Stimulated activated naive CD8-positive, alpha-beta T cell treated with anti-CD3 and anti-CD28 coated beads, Interleukin-15, Interleukin-2, amounts not matched to agents 100 U/mL and 50 U/mL, for 24 hours (primary cell): ENCODE measurements around the gene DOCK9.
A peak's percentile ranks its signal among the peaks of the same experiment; 100 is the strongest.

Experiments used
- ATAC-seq: fragments of 150-1000 bp; cut with Tn5 transposase; one replicate; pipeline ENCODE4 v1.10.0; 2021
- DNase-seq: peaks from one replicate; pipeline ENCODE4 v3.0.0; 2021

The DOCK9 gene

GRCh38 chr13:98976941-98977340, 923 bp downstream of the DOCK9 start:
- no peak for DNase-seq
- ATAC-seq: no peak

GRCh38 chr13:98976338-98976737, 1.5 kb downstream of the DOCK9 start:
- ATAC-seq (no peak), DNase-seq (no peak)

DNA sequence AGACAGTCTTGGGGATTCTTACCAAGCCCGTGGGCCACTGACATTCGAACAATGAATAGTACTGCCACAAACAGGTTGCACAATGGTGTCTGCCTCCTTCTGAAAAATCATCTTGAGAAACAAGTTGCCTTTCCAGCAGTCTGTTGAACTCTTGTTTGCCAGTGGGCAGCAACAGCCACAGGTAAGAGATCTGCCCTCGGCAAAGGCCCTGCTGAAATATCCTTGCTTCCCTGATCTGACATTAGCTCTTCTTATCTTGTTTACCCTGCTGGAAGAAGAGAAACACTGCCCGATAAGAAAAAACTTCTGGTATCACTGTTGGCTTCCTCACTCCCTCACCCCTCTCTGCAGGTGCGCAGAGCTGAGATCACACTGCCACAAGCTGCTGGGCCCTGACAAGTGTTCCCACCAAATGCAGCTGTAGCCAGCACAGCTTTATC, 2.0 kb downstream of the DOCK9 start:
- ATAC-seq (no peak), DNase-seq (no peak)

DNA sequence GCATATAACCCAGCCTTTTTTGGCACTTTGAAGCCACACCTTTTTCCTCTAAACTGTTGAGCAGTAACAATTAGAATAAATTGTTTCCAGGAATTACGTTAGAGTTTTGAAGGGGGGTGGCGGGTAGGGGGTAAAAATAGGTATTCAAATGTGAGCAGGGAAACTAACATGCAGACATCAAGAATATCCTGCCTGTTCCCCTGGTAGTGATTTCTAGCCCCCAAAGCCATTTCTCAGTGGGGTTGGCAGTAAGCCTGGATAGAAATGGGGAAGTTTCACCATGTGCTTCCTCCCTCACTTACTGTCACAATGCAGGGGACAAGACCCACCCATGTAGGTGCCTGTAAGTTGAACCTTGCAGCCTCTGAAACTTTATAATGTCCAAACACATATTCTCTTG, 3.8 kb downstream of the DOCK9 start:
- ATAC-seq (no peak), DNase-seq (no peak)

- no peak for ATAC-seq
Observed at GRCh38 chr13:98972627-98973026, 5.2 kb downstream of the DOCK9 start.

GRCh38 chr13:98972059-98972458, 5.8 kb downstream of the DOCK9 start:
- no peak for ATAC-seq
- no peak for DNase-seq

More at GRCh38 chr13:98972627-98973026, 5.2 kb downstream of the DOCK9 start:
- no peak for DNase-seq

DNA sequence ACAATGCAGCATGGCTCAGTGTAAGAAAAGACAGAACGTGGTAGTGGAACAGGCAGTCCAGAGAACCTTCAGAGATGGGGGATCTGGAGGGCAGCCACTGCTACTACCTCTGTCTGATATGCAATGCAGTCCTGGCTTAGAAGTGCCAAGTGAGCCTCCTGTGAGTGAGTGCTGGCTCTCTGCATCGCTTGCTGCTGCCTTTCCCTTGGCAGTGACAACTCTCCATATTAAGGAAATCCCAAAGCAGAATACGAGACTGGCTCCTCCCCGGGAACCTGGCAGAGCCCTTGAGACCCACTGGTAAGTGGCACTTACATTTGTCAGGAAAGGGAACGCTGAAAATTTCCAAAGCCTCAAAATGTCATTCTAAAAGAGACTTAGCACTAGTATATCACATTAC, 7.5 kb downstream of the DOCK9 start:
- no peak for ATAC-seq
- no peak for DNase-seq

GRCh38 chr13:98967491-98967890, 10.4 kb downstream of the DOCK9 start:
- ATAC-seq (no peak), DNase-seq (no peak)

- no peak for ATAC-seq
- no peak for DNase-seq
Observed at GRCh38 chr13:98966019-98966418, 11.8 kb downstream of the DOCK9 start.

DNA sequence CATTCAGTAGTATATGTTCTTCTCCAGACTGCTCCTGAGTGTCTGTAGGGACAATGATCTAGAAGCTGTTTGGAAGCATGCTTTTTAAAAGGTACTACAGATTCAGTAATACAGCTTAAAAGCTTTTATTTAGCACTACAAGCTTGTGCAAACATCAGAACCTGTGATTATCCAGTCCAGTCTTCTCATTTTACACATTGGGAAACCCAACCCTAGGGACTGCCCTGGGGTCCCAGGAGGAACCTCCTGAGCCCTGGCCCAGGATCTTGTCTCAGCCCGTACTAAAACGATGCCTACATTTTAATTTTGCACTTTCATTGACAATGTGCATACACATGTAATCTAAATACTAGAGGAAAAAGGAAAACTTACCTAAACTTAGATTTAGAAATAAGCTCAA, 12.5 kb downstream of the DOCK9 start:
- ATAC-seq: no peak
- no peak for DNase-seq

DNA sequence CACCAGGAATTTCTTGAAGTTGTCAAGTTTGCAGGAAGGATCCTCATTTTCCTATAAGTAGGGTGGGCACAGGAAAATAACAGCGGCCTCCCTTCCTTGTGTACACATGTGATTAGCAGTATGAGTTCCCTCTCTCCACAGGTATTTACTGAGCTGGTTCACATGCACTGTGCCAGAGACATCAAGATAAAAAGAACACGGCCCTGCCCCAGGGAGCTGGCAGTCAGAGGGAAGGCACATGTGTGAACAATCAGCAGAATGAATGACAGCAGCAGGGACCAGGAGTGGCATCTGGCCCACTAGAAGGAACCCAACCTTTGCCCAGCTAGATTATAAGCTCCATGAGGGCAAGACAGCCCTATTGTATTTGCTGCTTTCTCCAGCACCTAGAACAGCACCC, 13.9 kb downstream of the DOCK9 start:
- no peak for DNase-seq
- no peak for ATAC-seq

DNA sequence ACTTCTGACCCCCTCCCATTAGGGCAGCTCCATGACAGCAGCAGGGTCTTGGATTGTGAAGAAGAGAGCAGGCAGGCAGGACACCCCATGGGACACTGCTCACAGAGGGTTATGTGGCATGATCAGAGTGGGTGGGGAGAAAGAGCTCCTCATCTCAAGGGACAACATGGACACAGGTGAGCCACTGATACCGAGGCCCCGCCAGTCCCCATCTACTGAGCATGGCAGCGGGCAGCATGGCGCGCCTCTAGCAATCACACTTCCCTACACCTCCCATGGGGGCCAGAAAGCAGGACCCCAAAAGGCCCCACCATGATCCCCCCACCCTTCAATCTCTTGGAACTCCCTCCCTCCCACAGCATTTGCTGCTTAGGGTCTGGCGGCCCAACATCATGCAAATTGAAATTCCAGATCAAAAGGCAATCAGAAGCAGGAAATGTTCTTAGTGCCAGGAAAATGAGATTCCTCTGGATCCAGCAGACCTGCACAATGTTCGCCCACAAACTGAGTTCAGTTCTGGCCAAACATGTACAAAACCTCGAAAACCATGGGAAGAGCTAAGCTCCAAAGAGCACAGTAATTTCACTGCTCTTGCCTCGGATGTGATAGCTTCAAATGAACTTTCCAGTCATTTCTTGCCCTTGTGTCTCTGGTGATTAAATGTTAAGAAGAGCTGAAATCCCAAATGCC, 14.8 kb downstream of the DOCK9 start:
- ATAC-seq (no peak), DNase-seq (no peak)

DNA sequence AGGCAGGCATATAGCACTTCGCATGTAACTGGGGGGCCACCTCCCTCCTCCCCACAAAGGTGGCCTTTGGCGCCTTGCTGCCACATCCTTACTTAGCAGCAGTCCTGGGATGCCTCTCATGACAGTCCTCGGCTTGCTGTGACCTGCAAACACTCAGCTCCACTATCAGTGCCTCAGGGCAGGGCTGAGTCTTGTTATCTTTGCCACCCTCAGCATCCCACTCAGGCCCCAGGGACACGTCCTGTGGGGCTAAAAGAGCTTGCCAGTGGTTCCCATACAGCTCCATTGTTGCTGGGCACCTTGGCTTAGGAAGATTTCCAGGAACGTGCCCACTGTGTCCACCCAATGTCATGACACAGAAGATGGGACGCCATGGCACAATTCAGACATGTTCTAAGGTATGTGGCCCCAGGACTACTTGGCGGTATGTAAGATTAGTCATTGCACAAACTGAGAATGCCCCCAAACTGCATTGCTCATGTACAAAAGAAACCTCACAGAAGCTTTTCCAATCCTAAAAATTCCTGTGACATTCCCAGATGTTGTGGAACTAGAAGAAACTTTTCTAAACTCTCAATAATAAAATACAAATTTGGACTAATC, 16.3 kb downstream of the DOCK9 start:
- DNase-seq: no peak
- ATAC-seq: no peak

DNA sequence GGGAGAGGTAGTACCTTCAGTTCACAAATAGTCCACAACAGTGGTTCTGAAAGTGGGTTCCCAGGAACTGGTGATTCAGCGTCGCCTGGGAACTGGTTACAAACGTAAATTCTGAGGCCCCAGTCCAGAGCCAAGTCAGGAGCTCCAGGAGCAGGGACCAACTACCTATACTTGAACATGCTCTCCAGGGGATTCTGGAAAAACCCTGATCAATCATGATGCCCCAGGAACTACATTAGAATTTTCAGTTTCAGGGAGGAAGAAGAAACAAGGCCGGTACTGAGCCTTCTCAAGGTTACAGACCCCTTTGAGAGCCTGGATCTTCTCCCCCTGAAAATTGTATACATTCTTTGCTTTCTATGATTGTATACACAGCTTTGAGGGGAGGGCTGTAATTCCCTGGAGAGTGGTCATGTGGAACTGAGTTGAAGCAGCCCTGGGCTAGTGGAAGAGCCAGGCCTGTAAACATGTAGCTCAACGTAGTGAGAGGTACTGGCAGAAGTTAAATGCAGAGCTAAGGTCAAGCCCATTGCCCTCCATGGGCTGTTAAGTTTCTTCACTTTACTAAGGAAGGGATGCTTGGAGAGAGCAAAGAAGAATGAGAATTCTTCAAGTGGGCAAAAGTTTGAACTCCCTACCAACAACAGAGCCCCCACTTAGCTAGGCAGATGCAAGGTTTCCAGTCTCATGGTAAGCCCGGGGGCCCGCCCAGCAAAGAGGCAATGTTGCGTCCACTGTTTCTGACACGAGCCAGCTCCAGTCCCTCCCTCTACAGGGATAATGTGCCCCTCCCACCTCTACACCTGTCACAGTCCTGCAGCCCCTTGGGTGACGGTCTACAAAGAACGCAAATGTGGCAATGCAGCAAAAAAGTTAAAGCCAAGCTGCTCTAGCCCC, 17.0 kb downstream of the DOCK9 start:
- ATAC-seq: no peak
- no peak for DNase-seq

DNA sequence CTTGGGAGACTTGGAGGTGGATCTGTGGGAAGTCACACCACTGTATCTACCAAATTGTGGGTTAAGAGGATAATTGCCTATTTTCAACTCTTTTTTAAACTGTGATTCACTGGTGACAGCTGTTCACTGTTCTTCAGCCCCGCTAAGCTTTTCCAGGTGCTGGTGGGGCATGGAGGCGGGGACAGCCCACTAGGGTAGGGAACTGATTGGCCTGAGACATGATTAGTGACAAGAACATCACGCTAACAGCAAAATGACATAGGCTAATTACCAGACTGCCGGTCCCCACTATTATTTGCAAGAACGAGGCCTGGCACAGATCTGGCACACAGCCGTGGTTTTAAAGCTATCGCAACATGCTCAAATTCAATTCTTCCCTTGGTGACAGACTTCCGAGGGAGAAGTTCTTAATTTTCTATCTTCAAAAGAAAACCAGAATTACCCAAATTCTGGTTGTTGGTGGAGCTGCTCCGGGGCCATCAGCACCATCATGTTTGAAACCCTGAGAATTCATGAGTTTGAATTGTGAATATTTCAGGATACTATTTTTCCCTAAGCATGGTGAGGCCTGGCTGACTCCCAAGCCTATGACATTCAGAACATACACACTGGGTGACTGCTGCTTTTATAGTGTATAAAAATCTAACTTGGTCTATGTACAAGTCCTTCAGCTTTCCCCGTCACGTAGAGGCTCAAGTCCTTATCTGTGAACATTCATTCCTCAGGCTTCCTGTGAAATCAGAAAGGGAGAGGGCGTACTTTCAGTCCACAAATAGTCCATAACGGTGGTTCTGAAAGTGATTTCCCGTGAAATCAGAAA, 17.9 kb downstream of the DOCK9 start:
- ATAC-seq: no peak
- no peak for DNase-seq

- ATAC-seq: no peak
- DNase-seq: no peak
Observed at GRCh38 chr13:98959291-98959690, 18.6 kb downstream of the DOCK9 start.

- no peak for DNase-seq
- no peak for ATAC-seq
Observed at GRCh38 chr13:98958443-98958794, 19.4 kb downstream of the DOCK9 start.

GRCh38 chr13:98957731-98958442, 20.0 kb downstream of the DOCK9 start:
- ATAC-seq (peak; percentile 32), DNase-seq (no peak)

GRCh38 chr13:98955336-98955735, 22.5 kb downstream of the DOCK9 start:
- ATAC-seq: no peak
- no peak for DNase-seq

DNA sequence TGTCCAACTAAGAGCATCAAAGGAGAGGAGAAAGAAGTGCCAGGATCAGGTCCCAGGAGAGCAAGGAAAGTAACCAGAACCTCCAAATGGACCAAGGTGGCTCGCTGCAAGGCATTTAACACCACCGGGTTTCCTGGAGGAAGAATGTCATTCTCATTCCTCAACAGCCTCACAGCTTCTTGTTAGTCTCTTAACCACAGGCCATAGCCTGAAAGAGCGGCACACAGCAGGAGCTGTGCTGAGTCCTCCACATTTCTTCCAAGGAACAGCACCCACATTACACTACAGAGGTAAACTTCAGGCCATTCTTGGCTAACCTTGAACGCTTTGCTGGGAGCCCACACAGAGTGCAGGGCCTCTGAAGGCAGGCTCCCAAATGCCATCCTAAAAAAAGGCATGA, 23.6 kb downstream of the DOCK9 start:
- DNase-seq: no peak
- no peak for ATAC-seq

DNA sequence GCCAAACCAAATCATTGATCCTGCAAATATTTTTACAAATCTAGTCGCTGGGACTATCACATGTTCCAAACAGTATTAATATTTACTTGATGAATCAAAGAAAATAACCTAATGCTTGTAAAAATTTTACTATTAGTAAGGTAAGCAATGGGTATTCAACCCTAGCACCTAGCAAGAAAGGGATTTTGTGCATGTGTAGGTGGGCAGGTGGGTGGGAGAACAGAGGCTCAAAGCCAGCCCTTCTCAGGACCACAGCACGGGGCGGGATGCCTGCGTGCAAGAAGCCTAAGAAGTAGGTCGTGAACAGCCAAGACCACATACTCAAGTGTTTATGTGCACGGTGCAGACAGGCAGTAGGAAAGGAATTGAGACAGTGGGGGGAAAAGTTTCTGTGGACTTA, 26.6 kb downstream of the DOCK9 start:
- no peak for ATAC-seq
- DNase-seq: no peak

GRCh38 chr13:98950705-98951104, 27.2 kb downstream of the DOCK9 start:
- no peak for ATAC-seq
- no peak for DNase-seq
